IgD-negative memory B cell (primary cell): Measurements from ENCODE around the gene PRR3. TPM values are rescaled to one million over a fixed set of nuclear protein-coding genes. Genes with fewer than 3 reads are reported as not detected.
"Not testable (repeated sequence)": the region's sequence is repeated elsewhere in the genome, so short reads cannot be mapped to it uniquely, and the experiment has no call there.

Experiments
- H3K27ac Mint-ChIP-seq, 3 donors: one replicate each; pipeline ENCODE4 v1.8.0; 2020 to 2022; ENCODE audit warnings: mild to moderate bottlenecking in 3 of 3, mixed read lengths in 3 of 3, moderate library complexity in 1 of 3
- H3K27me3 Mint-ChIP-seq: one replicate; pipeline ENCODE4 v1.8.0; 2021; ENCODE audit warnings: mixed read lengths
- H3K36me3 Mint-ChIP-seq: one replicate; pipeline ENCODE4 v1.8.0; 2020; ENCODE audit warnings: mild to moderate bottlenecking, mixed read lengths
- H3K4me1 Mint-ChIP-seq, 3 donors: one replicate each; pipeline ENCODE4 v1.8.0; 2020 to 2022; ENCODE audit warnings: mixed read lengths in 3 of 3, mild to moderate bottlenecking in 1 of 3
- H3K4me3 Mint-ChIP-seq, 4 donors: one replicate each; pipeline ENCODE4 v1.8.0; 2020 to 2022; ENCODE audit warnings: mild to moderate bottlenecking in 4 of 4, mixed read lengths in 4 of 4, moderate library complexity in 3 of 4
- H3K9me3 Mint-ChIP-seq, 3 donors: one replicate each; pipeline ENCODE4 v1.8.0; 2020 to 2021; ENCODE audit warnings: mixed read lengths in 3 of 3, mild to moderate bottlenecking in 1 of 3
- polyA plus RNA-seq: library from polyadenylated mRNA; unstranded; fragments of 300-500 nt; fragmentation: Illumina TruSeq; gene quantifications from one replicate; pipeline ENCODE4 v1.2.3, GENCODE V29; 2021

Gene PRR3
- polyA plus RNA-seq, 1 donor from 2014 or later: 8.8 TPM

DNA sequence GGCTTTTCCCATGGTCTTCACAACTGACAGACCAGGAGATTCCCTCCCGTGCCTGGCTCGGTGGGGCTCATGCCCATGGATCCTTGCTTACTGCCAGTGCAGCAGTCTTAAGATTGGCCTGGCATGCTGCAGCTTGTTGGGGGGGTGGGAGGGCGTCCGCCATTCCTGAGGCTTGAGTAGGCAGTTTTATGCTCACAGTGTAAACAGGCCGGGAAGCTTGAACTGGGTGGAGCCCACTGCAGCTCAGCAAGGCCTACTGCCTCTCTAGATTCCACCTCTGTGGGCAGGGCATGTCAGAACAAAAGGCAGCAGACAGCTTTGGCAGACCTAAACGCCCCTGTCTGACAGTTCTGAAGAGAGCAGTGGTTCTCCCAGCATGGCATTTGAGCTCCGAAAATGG is 36.0 kb upstream of the PRR3 start:
- H3K4me3 Mint-ChIP-seq, H3K27ac Mint-ChIP-seq, H3K9me3 Mint-ChIP-seq, H3K36me3 Mint-ChIP-seq, H3K27me3 Mint-ChIP-seq: not testable (repeated sequence)
- H3K4me1 Mint-ChIP-seq: peaks cover 33 to 48% (median 47%) of the 10 kb centered on the region in 3 donors

DNA sequence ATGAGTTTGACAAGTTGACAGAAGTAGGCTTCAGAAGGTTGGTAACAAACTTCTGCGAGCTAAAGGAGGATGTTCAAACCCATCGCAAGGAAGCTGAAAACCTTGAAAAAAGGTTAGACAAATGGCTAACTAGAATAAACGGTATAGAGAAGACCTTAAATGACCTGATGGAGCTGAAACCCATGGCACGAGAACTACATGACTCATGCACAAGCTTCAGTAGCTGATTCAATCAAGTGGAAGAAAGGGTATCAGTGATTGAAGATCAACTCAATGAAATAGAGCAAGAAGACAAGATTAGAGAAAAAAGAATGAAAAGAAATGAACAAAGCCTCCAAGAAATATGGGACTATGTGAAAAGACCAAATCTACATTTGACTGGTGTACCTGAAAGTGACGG is 35.1 kb upstream of the PRR3 start:
- H3K4me1 Mint-ChIP-seq: peaks cover 35 to 49% (median 47%) of the 10 kb centered on the region in 3 donors

DNA sequence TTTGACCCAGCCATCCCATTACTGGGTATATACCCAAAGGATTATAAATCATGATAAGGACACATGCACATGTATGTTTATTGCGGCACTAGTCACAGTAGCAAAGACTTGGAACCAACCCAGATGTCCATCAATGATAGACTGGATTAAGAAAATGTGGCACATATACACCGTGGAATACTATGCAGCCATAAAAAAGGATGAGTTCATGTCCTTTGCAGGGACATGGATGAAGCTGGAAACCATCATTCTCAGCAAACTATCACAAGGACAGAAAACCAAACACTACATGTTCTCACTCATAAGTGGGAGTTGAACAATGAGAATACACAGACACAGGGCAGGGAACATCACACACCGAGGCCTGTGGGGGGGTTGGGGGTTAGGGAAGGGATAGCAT is 30.7 kb upstream of the PRR3 start:
- not testable (repeated sequence) for H3K36me3 Mint-ChIP-seq, H3K9me3 Mint-ChIP-seq, H3K27me3 Mint-ChIP-seq
- H3K4me3 Mint-ChIP-seq: peak overlapping the region in 3 of 4 donors; percentile 22 to 68 (median 51)
- H3K27ac Mint-ChIP-seq: peak overlapping the region in 1 of 3 donors; percentile 74
- H3K4me1 Mint-ChIP-seq: peaks cover 59 to 76% (median 66%) of the 10 kb centered on the region in 3 donors

More for the DNA sequence above, 35.1 kb upstream of the PRR3 start:
- H3K9me3 Mint-ChIP-seq, H3K27me3 Mint-ChIP-seq, H3K36me3 Mint-ChIP-seq, H3K4me3 Mint-ChIP-seq: not testable (repeated sequence)
- H3K27ac Mint-ChIP-seq: peak overlapping the region; percentile 26 to 57 (median 52)

DNA sequence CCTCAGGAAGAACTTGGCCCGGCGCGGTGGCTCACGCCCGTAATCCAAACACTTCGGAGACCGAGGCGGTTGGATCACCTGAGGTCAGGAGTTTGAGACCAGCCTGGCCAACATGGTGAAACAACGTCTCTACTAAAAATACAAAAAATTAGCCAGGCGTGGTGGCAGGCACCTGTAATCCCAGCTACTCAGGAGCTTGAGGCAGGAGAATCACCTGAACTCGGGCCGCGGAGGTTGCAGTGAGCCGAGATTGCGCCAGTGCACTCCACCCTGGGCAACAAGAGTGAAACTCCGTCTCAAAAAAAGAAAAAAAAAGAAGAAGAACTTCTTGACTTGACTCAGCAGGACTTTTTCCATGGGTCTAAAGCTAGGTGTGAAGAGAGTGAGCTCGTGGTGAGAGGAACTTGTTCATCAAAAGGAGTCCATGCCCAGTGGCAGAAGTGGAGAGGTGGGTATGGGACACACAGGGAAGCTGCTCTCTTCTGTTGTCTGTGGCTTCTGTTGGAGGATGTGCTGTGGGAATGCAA is 27.7 kb upstream of the PRR3 start:
- peaks cover 58 to 67% (median 58%) of the 10 kb centered on the region in 3 donors for H3K4me1 Mint-ChIP-seq

DNA sequence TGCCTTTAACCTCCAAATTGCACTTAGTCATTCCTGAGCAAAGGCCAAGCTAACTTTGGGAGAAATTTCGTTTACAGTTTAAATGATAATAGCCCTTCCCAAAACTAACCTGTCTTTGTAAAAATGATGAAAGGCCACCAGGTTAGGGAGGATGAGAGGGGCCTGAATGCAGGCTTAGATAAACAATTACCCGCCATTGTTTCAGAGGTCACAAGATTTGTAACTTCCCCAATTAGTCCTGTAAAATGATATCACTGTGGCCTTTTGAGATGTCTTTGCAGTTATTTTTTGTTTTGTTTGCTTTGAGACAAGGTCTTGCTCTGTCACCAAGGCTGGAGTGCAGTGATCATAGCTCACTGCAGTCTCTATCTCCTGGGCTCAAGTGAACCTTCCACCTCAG is 27.1 kb upstream of the PRR3 start:
- H3K4me1 Mint-ChIP-seq: peaks cover 52 to 61% (median 52%) of the 10 kb centered on the region in 3 donors
- peak overlapping the region; percentile 3 to 86 (median 79) for H3K4me3 Mint-ChIP-seq
- H3K36me3 Mint-ChIP-seq: peaks cover 6% of the 10 kb centered on the region
- H3K9me3 Mint-ChIP-seq: no peaks in the 10 kb centered on the region
- H3K27ac Mint-ChIP-seq: peak overlapping the region; percentile 21 to 94 (median 93)
- no peaks in the 10 kb centered on the region for H3K27me3 Mint-ChIP-seq

More for the DNA sequence above, 27.7 kb upstream of the PRR3 start:
- Mint-ChIP-seq H3K4me3 (peak overlapping the region; percentile 3 to 86 (median 79)), H3K27ac (peak overlapping the region; percentile 67 to 94 (median 93))
- not testable (repeated sequence) for H3K27me3 Mint-ChIP-seq, H3K36me3 Mint-ChIP-seq, H3K9me3 Mint-ChIP-seq

DNA sequence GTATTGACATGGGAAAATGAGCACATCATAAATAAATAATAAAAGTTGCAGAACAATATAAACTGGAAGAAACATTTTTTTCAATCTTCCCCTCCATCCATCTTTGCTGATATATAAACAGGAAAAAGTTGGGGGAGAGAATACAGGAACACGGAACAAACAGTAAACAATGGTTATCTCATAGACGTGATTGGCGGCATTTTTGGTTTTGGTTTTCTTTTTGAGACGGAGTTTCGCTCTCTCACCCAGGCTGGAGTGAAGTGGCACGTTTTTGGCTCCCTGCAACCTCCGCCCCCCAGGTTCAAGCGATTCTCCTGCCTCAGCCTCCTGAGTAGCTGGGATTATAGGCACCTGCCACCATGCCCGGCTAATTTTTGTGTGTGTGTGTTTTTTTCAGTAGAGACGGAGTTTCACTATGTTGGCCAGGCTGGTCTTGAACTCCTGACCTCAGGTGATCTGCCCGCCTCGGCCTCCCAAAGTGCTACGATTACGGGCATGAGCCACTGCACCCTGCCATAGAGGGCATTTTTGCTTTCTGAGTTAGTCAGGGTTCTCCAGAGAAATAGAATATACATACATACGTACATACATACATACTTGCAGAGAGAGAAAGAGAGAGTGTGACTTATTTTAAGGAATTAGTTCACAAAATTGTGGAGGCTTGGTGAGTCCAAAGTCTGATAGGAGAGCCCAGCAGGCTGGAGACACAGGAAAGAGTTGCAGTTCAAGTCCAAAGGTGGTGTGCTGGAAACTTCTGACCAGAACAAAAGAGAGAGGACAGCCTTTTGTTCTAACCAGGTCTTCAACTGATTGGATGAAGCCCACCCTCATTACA is 23.4 kb upstream of the PRR3 start:
- no peaks in the 10 kb centered on the region for H3K27me3 Mint-ChIP-seq
- H3K36me3 Mint-ChIP-seq: peaks cover 4% of the 10 kb centered on the region
- peaks cover 29 to 33% (median 33%) of the 10 kb centered on the region in 3 donors for H3K4me1 Mint-ChIP-seq
- H3K9me3 Mint-ChIP-seq: no peaks in the 10 kb centered on the region
- H3K4me3 Mint-ChIP-seq: peak overlapping the region; percentile 68 to 95 (median 91)
- peak overlapping the region; percentile 53 to 91 (median 70) for H3K27ac Mint-ChIP-seq

DNA sequence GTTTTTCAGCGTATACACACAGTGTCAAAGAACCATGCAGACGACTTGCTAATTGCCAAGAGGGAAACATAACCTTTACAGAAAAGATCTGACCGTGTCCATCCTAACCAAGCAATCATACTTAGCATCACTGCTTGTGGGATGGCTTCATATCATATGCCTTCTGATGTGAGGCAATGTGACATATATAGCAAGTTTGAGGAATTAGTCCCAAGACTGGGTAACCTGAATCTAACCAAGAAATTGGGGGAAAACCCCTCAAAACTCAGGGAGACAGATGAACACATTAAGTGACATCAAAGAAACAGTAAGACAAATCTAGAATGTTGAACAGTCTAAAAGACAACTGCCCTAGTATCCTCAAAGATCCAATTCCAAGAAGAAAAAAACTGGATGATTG is 19.2 kb upstream of the PRR3 start:
- Mint-ChIP-seq H3K27ac (peak overlapping the region in 1 of 3 donors; percentile 24), H3K36me3 (no peaks in the 10 kb centered on the region), H3K9me3 (no peaks in the 10 kb centered on the region), H3K4me1 (peaks cover 13 to 19% (median 16%) of the 10 kb centered on the region in 3 donors), H3K27me3 (no peaks in the 10 kb centered on the region), H3K4me3 (peak overlapping the region in 1 of 4 donors; percentile 65)

DNA sequence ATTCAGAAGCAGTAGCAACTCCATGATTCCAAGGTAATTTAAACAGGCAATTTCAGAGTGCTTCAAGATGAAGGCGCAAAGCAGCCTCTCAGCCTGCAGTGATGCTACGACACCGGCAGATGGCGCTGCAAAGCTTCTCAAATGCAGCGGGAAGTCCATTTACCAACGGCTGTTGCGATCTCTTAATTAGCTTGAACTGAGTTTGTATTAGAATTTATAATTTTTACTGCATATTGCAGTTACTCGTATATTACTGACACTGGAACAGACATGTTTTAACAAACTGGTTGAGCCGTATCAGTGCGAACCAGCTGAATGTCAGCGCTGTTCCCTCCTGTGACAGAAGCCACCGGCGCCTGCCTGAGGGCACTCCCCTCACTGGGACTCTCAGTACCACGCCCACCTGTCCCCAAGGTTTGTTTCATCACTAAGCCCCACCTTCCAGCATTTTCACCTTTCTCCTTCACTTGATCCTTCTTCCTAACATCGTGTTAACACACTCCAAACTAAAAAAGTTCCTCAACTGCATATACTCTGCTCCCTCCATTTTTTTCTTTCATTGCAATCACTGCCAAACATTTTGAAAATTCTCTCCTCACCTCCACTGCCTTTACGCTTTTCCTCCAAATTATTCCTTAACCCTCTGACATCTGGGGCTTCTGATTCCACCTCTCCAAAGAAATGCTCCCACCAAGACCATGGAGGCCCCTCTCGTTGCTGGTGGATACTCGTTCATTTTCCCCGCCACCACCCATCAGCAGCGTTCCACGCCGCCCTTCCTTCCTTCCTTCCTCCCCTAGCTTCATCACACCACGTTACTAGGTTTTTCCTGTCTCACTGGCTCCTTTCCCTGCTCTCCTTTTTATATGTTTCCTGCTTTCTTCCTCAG is 15.3 kb upstream of the PRR3 start:
- Mint-ChIP-seq H3K4me3 (peak overlapping the region; percentile 88 to 96 (median 92)), H3K27ac (peak overlapping the region; percentile 91 to 97 (median 96)), H3K27me3 (no peaks in the 10 kb centered on the region), H3K4me1 (peaks cover 25 to 27% (median 26%) of the 10 kb centered on the region in 3 donors), H3K36me3 (no peaks in the 10 kb centered on the region), H3K9me3 (no peaks in the 10 kb centered on the region)

DNA sequence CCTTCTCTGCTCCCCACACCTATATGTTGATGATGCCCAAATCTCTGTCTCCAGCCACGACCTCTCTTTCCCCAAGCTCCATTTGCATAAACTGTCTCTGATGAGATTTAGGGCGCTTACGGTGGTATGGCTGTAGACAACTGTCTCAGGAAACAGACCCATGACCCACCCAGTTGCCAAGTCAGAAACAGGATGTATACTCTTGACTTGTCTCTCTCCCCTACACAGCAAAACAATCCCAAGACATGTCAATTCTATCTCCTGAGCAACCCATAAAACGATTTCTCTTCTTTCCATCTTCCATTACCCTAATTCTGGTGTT is 14.7 kb upstream of the PRR3 start:
- Mint-ChIP-seq H3K4me1 (peaks cover 25 to 27% (median 26%) of the 10 kb centered on the region in 3 donors), H3K4me3 (peak overlapping the region; percentile 88 to 96 (median 92)), H3K27me3 (no peaks in the 10 kb centered on the region), H3K9me3 (no peaks in the 10 kb centered on the region), H3K36me3 (no peaks in the 10 kb centered on the region), H3K27ac (peak overlapping the region; percentile 91 to 97 (median 96))

DNA sequence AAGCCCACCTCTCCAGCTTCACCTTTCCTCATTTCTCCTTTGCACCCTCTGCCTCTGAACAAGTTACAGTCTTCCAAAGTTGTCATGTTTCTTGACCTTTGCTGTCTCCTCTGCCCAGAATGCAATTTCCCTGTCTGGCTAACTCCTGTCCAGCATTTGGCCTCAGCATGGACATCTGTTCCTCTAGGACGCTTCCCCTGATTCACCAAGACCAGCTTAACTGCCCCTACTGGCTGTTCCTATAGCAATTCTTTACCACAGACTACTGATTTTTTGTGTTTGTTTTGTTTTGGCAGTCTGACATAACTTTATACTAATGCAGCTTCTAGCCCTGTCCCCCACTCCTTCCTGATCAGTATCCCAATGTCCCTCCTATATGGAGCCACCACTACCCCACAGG is 14.2 kb upstream of the PRR3 start:
- H3K9me3 Mint-ChIP-seq: no peaks in the 10 kb centered on the region
- H3K36me3 Mint-ChIP-seq: no peaks in the 10 kb centered on the region
- H3K27ac Mint-ChIP-seq: peak overlapping the region; percentile 91 to 97 (median 96)
- H3K4me1 Mint-ChIP-seq: peaks cover 25 to 27% (median 26%) of the 10 kb centered on the region in 3 donors
- H3K27me3 Mint-ChIP-seq: no peaks in the 10 kb centered on the region
- peak overlapping the region; percentile 88 to 96 (median 92) for H3K4me3 Mint-ChIP-seq

DNA sequence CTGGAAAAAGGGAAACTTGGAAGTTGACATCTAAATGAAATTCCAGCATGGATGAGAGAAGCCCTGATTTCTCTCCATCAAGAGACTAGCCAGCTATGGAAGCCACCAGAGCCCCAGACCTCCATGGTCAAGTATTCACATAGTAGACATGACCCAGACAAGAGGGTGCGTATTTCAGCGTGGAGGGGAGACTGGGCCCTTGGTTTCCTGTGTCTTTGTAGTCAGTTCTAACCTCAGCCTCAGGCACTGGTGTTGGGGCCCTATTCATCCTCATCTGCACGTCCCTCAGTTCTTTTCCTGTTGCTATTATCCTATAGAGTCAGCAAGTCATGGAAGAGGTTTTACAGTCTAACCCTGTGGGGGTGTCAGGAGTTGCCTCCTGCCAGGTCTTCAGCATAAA is 13.3 kb upstream of the PRR3 start:
- peak overlapping the region in 1 of 4 donors; percentile 57 for H3K4me3 Mint-ChIP-seq

DNA sequence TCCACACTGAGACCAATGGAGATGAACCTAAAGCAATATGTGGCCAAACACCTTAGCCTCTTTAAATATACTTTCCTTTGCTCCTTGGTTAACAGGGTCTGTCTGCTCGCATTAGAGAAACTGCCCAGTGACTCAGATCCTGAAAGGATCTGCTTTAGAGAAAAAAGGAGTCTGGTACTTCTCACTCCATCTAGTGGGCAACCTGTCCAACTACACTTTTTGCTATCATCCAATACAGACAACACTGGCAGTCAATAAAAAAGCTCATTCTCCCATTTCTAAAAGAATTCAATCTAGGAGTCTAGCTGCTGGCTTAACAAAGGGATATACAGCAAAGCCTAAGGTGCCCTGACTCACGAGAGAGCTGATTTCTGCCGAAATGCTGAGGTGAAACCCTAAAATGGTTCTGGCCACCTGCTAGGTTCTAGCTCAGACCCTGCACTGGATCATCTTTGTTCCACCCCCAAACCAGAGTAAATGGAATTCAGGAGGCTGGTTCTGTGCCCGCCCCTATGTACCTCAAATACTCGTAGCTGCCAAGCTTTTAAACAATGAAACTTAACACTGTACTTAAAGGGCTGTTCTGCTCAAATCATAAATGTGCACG is 12.3 kb upstream of the PRR3 start:
- H3K4me1 Mint-ChIP-seq: peaks cover 25 to 28% (median 27%) of the 10 kb centered on the region in 3 donors
- H3K27ac Mint-ChIP-seq: peak overlapping the region; percentile 46 to 95 (median 69)
- H3K9me3 Mint-ChIP-seq: no peaks in the 10 kb centered on the region
- H3K36me3 Mint-ChIP-seq: peaks cover 2% of the 10 kb centered on the region
- peak overlapping the region in 2 of 4 donors; percentile 45 to 57 for H3K4me3 Mint-ChIP-seq
- no peaks in the 10 kb centered on the region for H3K27me3 Mint-ChIP-seq

More for the DNA sequence above, 13.3 kb upstream of the PRR3 start:
- H3K4me1 Mint-ChIP-seq: peaks cover 25 to 27% (median 26%) of the 10 kb centered on the region in 3 donors
- no peaks in the 10 kb centered on the region for H3K36me3 Mint-ChIP-seq
- H3K9me3 Mint-ChIP-seq: no peaks in the 10 kb centered on the region
- H3K27ac Mint-ChIP-seq: peak overlapping the region; percentile 46 to 95 (median 69)
- H3K27me3 Mint-ChIP-seq: no peaks in the 10 kb centered on the region

DNA sequence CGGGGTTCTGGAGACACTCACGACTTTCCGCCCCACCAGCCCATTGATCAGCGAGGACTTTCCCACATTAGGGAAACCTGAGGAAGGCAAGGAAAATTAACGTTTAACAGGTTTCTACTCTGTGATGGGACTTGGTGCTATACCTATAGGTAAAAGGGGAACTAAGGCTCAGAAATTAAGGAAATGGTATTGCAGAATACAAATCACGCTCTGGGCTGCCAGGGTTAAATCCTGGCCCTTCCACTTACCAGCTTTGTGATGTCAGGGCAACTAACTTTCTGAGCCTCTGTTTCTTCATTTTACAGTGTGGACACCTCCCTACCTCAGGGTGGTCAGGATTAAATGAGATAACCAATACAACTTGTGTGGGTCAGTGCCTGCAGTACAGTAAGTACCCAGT is 9.6 kb upstream of the PRR3 start:
- Mint-ChIP-seq H3K9me3 (no peaks in the 10 kb centered on the region), H3K4me1 (peaks cover 21 to 27% (median 22%) of the 10 kb centered on the region in 3 donors), H3K36me3 (peaks cover 4% of the 10 kb centered on the region), H3K27me3 (no peaks in the 10 kb centered on the region), H3K27ac (no peak overlapping the region), H3K4me3 (no peak overlapping the region)

DNA sequence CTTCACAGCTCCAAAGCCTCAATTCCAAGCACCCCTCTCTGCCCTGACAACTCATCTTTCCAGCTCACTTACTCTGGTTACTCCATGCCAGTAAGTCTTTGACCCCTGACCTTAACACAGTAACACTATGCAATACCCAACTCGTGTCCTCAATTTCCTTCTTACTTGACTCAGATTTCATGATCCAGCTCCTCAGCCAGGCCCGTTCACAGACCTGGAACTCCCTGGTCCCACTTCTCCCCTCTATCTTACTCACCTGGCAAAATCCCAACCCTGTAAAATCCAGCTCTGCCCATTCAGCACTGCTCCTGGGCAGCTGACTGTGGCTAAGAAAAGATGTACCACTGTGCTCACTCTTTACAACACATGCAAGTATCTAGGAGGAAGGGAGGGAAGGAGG is 8.7 kb upstream of the PRR3 start:
- peaks cover 12 to 21% (median 13%) of the 10 kb centered on the region in 3 donors for H3K4me1 Mint-ChIP-seq
- peaks cover 4% of the 10 kb centered on the region for H3K36me3 Mint-ChIP-seq
- no peak overlapping the region for H3K4me3 Mint-ChIP-seq
- peak overlapping the region in 1 of 3 donors; percentile 7 for H3K27ac Mint-ChIP-seq
- no peaks in the 10 kb centered on the region for H3K9me3 Mint-ChIP-seq
- H3K27me3 Mint-ChIP-seq: no peaks in the 10 kb centered on the region
